Hepatocyte (in vitro differentiated cells): ENCODE measurements around the gene RGS19. TPM values are rescaled to one million over a fixed set of nuclear protein-coding genes. Genes with fewer than 3 reads are reported as not detected.
"Not testable (repeated sequence)": the region's sequence is repeated elsewhere in the genome, so short reads cannot be mapped to it uniquely, and the experiment has no call there.

Experiments used
- DNase-seq: peaks from one replicate; pipeline ENCODE4 v3.0.0-alpha.2; 2016; ENCODE audit warnings: low spot score
- H2AFZ ChIP-seq: fragments of 200-600 bp; sonication (generic); 2 replicates; pipeline ENCODE4 v1.6.0; 2016; ENCODE audit warnings: antibody characterized with exemption, mild to moderate bottlenecking
- H3K27ac ChIP-seq: fragments of 200-600 bp; sonication (generic); 2 replicates; pipeline ENCODE4 v1.5.1; 2016; ENCODE audit warnings: mild to moderate bottlenecking
- H3K27me3 ChIP-seq: fragments of 200-600 bp; sonication (generic); 2 replicates; pipeline ENCODE4 v1.6.1; 2016
- H3K36me3 ChIP-seq: fragments of 200-600 bp; sonication (generic); replicated peaks from 2 replicates; pipeline ENCODE4 v1.5.1; 2016; ENCODE audit warnings: low read depth; ENCODE audit not compliant: insufficient read depth
- H3K4me1 ChIP-seq: fragments of 200-600 bp; sonication (generic); 2 replicates; pipeline ENCODE4 v1.5.1; 2016; ENCODE audit warnings: mild to moderate bottlenecking, moderate library complexity; ENCODE audit not compliant: insufficient read depth
- H3K4me2 ChIP-seq: fragments of 200-600 bp; sonication (generic); 2 replicates; pipeline ENCODE4 v1.6.0; 2016
- H3K4me3 ChIP-seq: fragments of 200-600 bp; sonication (generic); 2 replicates; pipeline ENCODE4 v1.5.1; 2016; ENCODE audit warnings: mild to moderate bottlenecking
- H3K79me2 ChIP-seq: fragments of 200-600 bp; sonication (generic); 2 replicates; pipeline ENCODE4 v1.6.0; 2017; ENCODE audit warnings: mild to moderate bottlenecking
- H3K9me2 ChIP-seq: fragments of 200-600 bp; sonication (generic); replicated peaks from 2 replicates; pipeline ENCODE4 v1.6.0; 2017; ENCODE audit warnings: mild to moderate bottlenecking; ENCODE audit not compliant: insufficient read depth
- H3K9me3 ChIP-seq: fragments of 200-600 bp; sonication (generic); 2 replicates; pipeline ENCODE4 v1.5.1; 2016; ENCODE audit warnings: low read depth, mild to moderate bottlenecking
- H4K20me1 ChIP-seq: fragments of 200-600 bp; sonication (generic); 2 replicates; pipeline ENCODE4 v1.6.0; 2016; ENCODE audit warnings: mild to moderate bottlenecking; ENCODE audit not compliant: insufficient read depth, poor library complexity, severe bottlenecking
- EZH2 ChIP-seq: fragments of 200-600 bp; sonication (generic); IDR thresholded peaks from 2 replicates; pipeline ENCODE4 v1.6.1; 2016; ENCODE audit warnings: antibody characterized with exemption, mild to moderate bottlenecking, borderline replicate concordance
- EZH2phosphoT487 ChIP-seq: fragments of 200-600 bp; sonication (generic); IDR thresholded peaks from one replicate; pipeline ENCODE4 v1.6.1; 2018; ENCODE audit warnings: antibody characterized with exemption, mild to moderate bottlenecking, low read depth, moderate library complexity; ENCODE audit not compliant: unreplicated experiment, severe bottlenecking
- WGBS: methylation state at CpG from one replicate; pipeline ENCODE4 v1.1.6; 2016; ENCODE audit warnings: low lambda C conversion rate; ENCODE audit errors: missing lambda C conversion rate; 5-methylcytosine and 5-hydroxymethylcytosine counted together
- polyA plus RNA-seq: library from polyadenylated mRNA; unstranded; fragments of >200 nt; fragmentation: Nextera tagmentation; extraction: Ambion mirVana; gene quantifications from 2 replicates; pipeline ENCODE4 v1.2.1, GENCODE V29; 2016
- total RNA-seq: library from RNA; depleted of rRNA; stranded (reverse); fragments of >200 nt; gene quantifications from 2 replicates; pipeline ENCODE4 v1.2.3, GENCODE V29; 2014
- TF ChIP-seq, protein P1 (sequence below): fragments of 200-600 bp; sonication (generic); IDR thresholded peaks from 2 replicates; pipeline ENCODE4 v1.5.1; 2016; ENCODE audit warnings: antibody characterized with exemption, mild to moderate bottlenecking; ENCODE audit not compliant: poor library complexity

RGS19 gene
- total and polyA plus RNA-seq, 2 experiments from 2014 or later: 8.8 to 10.9 TPM

DNA sequence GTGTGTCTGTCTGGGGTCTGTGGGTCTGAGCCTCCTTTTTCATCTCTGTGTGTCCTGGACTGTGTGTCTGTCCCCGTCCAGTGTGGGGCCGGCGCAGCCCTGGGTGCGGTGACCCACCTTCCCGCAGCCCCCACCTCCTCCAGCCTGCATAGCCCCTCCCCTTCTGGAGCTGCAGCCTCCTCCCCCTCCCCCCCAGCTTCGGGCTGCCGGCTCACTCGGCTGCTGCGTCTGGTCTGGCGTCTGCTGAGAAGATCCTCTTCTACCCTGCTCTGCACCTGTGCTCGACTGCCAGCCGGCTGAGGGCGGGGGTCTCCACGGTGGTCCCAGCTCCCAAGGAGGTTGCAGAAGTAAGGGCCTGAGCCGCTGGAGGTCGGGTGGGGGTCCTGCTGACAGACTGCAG, 12.5 kb upstream of the RGS19 start:
- Histone ChIP-seq H3K9me3 (no peaks in the 10 kb centered on the region), H3K27ac (no peak overlapping the region), H3K4me2 (no peak overlapping the region), H2AFZ (no peak overlapping the region), H3K79me2 (no peaks in the 10 kb centered on the region), H3K4me1 (no peaks in the 10 kb centered on the region), H3K9me2 (no peaks in the 10 kb centered on the region), H3K4me3 (no peak overlapping the region), H3K36me3 (no peaks in the 10 kb centered on the region), H3K27me3 (no peaks in the 10 kb centered on the region), H4K20me1 (no peaks in the 10 kb centered on the region)
- no peak for DNase-seq
- WGBS: 15% methylated on average over 11 of the region's 16 CpGs
- no peak for TF ChIP-seq EZH2phosphoT487
- no peak for TF ChIP-seq EZH2
- TF ChIP-seq, protein P1, sequence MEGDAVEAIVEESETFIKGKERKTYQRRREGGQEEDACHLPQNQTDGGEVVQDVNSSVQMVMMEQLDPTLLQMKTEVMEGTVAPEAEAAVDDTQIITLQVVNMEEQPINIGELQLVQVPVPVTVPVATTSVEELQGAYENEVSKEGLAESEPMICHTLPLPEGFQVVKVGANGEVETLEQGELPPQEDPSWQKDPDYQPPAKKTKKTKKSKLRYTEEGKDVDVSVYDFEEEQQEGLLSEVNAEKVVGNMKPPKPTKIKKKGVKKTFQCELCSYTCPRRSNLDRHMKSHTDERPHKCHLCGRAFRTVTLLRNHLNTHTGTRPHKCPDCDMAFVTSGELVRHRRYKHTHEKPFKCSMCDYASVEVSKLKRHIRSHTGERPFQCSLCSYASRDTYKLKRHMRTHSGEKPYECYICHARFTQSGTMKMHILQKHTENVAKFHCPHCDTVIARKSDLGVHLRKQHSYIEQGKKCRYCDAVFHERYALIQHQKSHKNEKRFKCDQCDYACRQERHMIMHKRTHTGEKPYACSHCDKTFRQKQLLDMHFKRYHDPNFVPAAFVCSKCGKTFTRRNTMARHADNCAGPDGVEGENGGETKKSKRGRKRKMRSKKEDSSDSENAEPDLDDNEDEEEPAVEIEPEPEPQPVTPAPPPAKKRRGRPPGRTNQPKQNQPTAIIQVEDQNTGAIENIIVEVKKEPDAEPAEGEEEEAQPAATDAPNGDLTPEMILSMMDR: no peak

DNA sequence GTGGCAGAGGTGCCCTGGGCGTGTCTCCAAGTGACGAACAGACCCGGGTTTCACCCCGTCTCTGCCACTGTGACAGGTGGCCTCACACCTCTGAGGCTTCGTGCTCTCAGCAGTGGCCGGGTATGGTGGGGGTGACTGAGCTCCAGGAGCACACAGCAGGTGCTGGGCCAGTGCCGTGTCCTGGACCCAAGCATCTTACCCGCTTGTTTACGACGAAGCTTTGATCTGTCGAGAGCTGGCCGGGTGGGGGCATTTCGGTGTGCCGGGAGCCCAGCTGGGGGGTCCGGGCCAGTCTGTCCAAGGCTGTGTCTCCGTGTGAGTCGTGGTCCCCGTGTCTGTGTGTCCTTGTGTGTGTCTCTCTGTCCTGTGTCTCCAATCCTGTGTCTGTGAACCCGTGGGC, 12.0 kb upstream of the RGS19 start:
- no peak overlapping the region for H3K27ac ChIP-seq
- no peak overlapping the region for H3K4me2 ChIP-seq
- no peaks in the 10 kb centered on the region for H4K20me1 ChIP-seq
- 85% methylated on average over 19 of the region's 19 CpGs for WGBS
- H3K27me3 ChIP-seq: peaks cover under 1% of the 10 kb centered on the region
- H3K79me2 ChIP-seq: no peaks in the 10 kb centered on the region
- no peaks in the 10 kb centered on the region for H3K4me1 ChIP-seq
- H3K36me3 ChIP-seq: no peaks in the 10 kb centered on the region
- no peaks in the 10 kb centered on the region for H3K9me2 ChIP-seq
- no peak overlapping the region for H3K4me3 ChIP-seq
- no peak overlapping the region for H2AFZ ChIP-seq
- DNase-seq: no peak
- TF ChIP-seq, protein P1: no peak
- TF ChIP-seq EZH2 (no peak), EZH2phosphoT487 (no peak)
- no peaks in the 10 kb centered on the region for H3K9me3 ChIP-seq

DNA sequence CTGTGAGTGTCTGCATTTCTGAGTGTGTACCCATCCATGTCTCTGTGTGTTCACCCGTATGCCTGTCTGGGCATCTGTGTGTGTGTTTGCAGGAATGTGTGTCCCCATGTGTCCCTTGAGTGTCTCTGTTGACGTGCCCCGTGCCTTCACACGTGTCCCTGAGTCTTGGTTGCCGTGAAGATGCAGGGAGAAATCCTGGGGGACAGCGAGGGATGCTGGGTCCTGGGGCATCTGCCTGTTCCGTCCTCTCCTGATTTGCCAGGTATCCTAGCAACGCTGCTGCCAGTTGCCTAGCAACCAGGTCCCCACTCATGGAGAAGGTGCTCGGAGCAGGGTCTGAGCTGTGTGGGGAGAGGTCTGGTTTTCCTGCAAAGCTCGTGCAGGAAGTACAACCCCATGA, 10.8 kb upstream of the RGS19 start:
- H3K79me2 ChIP-seq: no peaks in the 10 kb centered on the region
- TF ChIP-seq EZH2: no peak
- TF ChIP-seq EZH2phosphoT487: no peak
- TF ChIP-seq, protein P1: no peak
- H3K9me2 ChIP-seq: no peaks in the 10 kb centered on the region
- H2AFZ ChIP-seq: no peak overlapping the region
- H3K27ac ChIP-seq: no peak overlapping the region
- H3K4me2 ChIP-seq: no peak overlapping the region
- peaks cover 12% of the 10 kb centered on the region for H3K27me3 ChIP-seq
- WGBS: 63% methylated on average over 10 of the region's 10 CpGs
- no peak for DNase-seq
- H3K4me1 ChIP-seq: no peaks in the 10 kb centered on the region
- H3K36me3 ChIP-seq: no peaks in the 10 kb centered on the region
- H3K9me3 ChIP-seq: no peaks in the 10 kb centered on the region
- no peaks in the 10 kb centered on the region for H4K20me1 ChIP-seq
- no peak overlapping the region for H3K4me3 ChIP-seq

DNA sequence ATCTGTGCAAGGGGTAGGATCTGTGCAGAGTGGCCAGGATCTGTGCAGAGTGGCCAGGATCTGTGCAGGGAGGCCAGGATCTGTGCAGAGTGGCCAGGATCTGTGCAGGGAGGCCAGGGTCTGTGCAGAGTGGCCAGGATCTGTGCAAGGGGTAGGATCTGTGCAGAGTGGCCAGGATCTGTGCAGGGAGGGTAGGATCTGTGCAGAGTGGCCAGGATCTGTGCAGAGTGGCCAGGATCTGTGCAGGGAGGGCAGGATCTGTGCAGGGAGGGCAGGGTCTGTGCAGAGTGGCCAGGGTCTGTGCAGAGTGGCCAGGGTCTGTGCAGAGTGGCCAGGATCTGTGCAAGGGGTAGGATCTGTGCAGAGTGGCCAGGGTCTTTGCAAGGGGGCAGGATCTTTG, 9.3 kb upstream of the RGS19 start:
- not testable (repeated sequence) for H3K36me3 ChIP-seq, H3K4me3 ChIP-seq, H4K20me1 ChIP-seq, H3K27ac ChIP-seq, H3K9me2 ChIP-seq, DNase-seq, H2AFZ ChIP-seq, H3K79me2 ChIP-seq, H3K9me3 ChIP-seq, H3K4me2 ChIP-seq
- peaks cover 28% of the 10 kb centered on the region for H3K27me3 ChIP-seq
- H3K4me1 ChIP-seq: peaks cover 10% of the 10 kb centered on the region

DNA sequence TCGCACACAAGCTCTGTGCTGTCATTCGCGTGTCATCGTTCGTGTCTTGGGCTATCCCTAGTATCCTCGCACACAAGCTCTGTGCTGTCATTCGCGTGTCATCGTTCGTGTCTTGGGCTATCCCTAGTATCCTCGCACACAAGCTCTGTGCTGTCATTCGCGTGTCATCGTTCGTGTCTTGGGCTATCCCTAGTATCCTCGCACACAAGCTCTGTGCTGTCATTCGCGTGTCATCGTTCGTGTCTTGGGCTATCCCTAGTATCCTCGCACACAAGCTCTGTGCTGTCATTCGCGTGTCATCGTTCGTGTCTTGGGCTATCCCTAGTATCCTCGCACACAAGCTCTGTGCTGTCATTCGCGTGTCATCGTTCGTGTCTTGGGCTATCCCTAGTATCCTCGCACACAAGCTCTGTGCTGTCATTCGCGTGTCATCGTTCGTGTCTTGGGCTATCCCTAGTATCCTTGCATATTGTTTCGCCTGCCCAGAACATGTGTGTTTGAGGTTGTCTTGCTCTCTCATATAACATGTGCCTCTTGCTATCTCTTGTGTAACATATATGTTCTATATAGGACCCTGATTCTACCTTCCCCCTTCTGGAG, 8.0 kb upstream of the RGS19 start:
- H3K36me3 ChIP-seq, H3K9me2 ChIP-seq, H3K4me3 ChIP-seq, H2AFZ ChIP-seq, H3K79me2 ChIP-seq, H4K20me1 ChIP-seq, H3K4me2 ChIP-seq, H3K9me3 ChIP-seq, H3K27ac ChIP-seq, DNase-seq: not testable (repeated sequence)
- H3K4me1 ChIP-seq: peaks cover 10% of the 10 kb centered on the region
- WGBS: 99% methylated on average over 7 of the region's 36 CpGs
- peaks cover 33% of the 10 kb centered on the region for H3K27me3 ChIP-seq
